ENCODE results near the gene GALNTL6. TPM values are rescaled to one million over a fixed set of nuclear protein-coding genes. Genes with fewer than 3 reads are reported as not detected.

Gene GALNTL6
- total RNA-seq, 1 donor from 2014 or later = 0.34 TPM

- no peak for DNase-seq
- no peaks in the 10 kb centered on the region for H3K27me3 Mint-ChIP-seq (ENCODE audit: unreplicated experiment)
- H3K4me3 Mint-ChIP-seq (ENCODE audit: unreplicated experiment) = no peak overlapping the region
- H3K27ac Mint-ChIP-seq (ENCODE audit: unreplicated experiment) = no peak overlapping the region
- H3K36me3 Mint-ChIP-seq (ENCODE audit: unreplicated experiment) = no peaks in the 10 kb centered on the region
- H3K9me3 Mint-ChIP-seq (ENCODE audit: unreplicated experiment) = no peaks in the 10 kb centered on the region
- TF ChIP-seq CTCF (IDR thresholded peaks at IDR 0.05; ENCODE audit: partially characterized antibody, unreplicated experiment) = no peak
- H3K4me1 Mint-ChIP-seq (ENCODE audit: low read depth, unreplicated experiment) = no peaks in the 10 kb centered on the region
These were observed 311.6 kb downstream of the GALNTL6 start for GRCh38 chr4:172124656-172125308.

DNA sequence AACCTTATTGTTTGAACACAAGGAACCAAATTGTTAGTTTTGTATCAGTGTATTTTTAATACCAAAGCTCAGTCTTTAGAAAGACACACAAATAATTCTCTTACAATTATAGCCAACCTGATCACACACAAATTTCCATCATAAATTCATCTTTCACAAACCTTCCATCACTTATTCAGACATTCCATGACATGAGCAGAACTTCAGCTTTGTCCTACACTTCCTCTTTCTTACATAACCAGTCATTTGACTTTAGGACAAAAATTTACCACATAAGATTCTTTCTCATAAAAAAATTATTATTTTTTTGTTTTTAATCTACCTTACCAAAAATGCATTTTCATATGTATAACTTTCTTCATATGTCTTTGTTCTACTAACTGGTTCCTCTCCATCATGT, 312.2 kb downstream of the GALNTL6 start:
- Mint-ChIP-seq H3K27ac (ENCODE audit: unreplicated experiment) (no peak overlapping the region), H3K36me3 (ENCODE audit: unreplicated experiment) (no peaks in the 10 kb centered on the region), H3K9me3 (ENCODE audit: unreplicated experiment) (no peaks in the 10 kb centered on the region), H3K4me3 (ENCODE audit: unreplicated experiment) (no peak overlapping the region), H3K27me3 (ENCODE audit: unreplicated experiment) (no peaks in the 10 kb centered on the region), H3K4me1 (ENCODE audit: low read depth, unreplicated experiment) (no peaks in the 10 kb centered on the region)
- TF ChIP-seq CTCF (IDR thresholded peaks at IDR 0.05; ENCODE audit: partially characterized antibody, unreplicated experiment) = no peak
- DNase-seq = no peak

DNA sequence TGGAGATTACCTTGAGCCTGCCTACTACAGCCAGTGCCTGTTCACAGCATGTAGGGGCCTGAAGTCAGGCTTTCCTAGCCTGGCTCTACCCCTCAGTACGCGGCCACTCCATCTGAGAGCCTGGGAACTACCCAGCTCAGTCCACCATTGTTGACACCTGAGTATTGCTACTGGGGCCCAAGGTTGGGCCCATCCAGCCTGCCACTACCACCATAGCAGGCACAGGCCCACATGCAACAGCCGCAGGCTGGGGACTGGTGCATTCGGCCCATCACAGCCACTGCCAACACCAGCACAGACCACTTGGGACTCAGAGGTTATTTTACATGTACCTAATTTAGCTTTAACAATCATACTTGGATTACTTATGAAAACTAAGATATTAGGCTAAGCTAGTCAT, 314.0 kb downstream of the GALNTL6 start:
- TF ChIP-seq CTCF (IDR thresholded peaks at IDR 0.05; ENCODE audit: partially characterized antibody, unreplicated experiment) = no peak
- no peak overlapping the region for H3K4me3 Mint-ChIP-seq (ENCODE audit: unreplicated experiment)

DNA sequence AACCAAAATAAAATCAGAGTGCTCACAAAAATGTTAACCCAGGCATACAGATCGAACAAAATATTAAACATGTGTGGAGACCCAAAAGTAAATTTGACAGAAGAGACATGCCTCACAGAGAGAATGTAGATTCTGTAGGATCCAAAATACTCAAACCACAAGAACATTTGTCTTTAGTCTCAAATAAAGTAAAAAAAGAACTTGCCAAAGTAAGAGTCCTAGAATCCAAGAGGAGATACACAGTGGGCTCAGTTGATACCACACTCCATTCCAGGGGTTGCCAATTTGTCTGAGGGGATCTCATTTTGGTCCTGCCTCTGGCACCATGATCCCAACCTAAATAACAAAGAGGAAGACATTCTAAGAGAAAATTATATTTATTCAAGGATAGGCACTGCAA, 316.4 kb downstream of the GALNTL6 start:
- no peak for DNase-seq
- Mint-ChIP-seq H3K27ac (ENCODE audit: unreplicated experiment) (no peak overlapping the region), H3K4me1 (ENCODE audit: low read depth, unreplicated experiment) (no peaks in the 10 kb centered on the region), H3K9me3 (ENCODE audit: unreplicated experiment) (no peaks in the 10 kb centered on the region), H3K27me3 (ENCODE audit: unreplicated experiment) (no peaks in the 10 kb centered on the region), H3K36me3 (ENCODE audit: unreplicated experiment) (no peaks in the 10 kb centered on the region), H3K4me3 (ENCODE audit: unreplicated experiment) (no peak overlapping the region)
- TF ChIP-seq CTCF (IDR thresholded peaks at IDR 0.05; ENCODE audit: partially characterized antibody, unreplicated experiment) = no peak

More for the DNA sequence above, 314.0 kb downstream of the GALNTL6 start:
- Mint-ChIP-seq H3K36me3 (ENCODE audit: unreplicated experiment) (no peaks in the 10 kb centered on the region), H3K27me3 (ENCODE audit: unreplicated experiment) (no peaks in the 10 kb centered on the region), H3K9me3 (ENCODE audit: unreplicated experiment) (no peaks in the 10 kb centered on the region), H3K4me1 (ENCODE audit: low read depth, unreplicated experiment) (no peaks in the 10 kb centered on the region), H3K27ac (ENCODE audit: unreplicated experiment) (no peak overlapping the region)
- no peak for DNase-seq

- no peak for DNase-seq
- Mint-ChIP-seq H3K4me3 (ENCODE audit: unreplicated experiment) (no peak overlapping the region), H3K4me1 (ENCODE audit: low read depth, unreplicated experiment) (no peaks in the 10 kb centered on the region), H3K9me3 (ENCODE audit: unreplicated experiment) (no peaks in the 10 kb centered on the region), H3K36me3 (ENCODE audit: unreplicated experiment) (no peaks in the 10 kb centered on the region), H3K27ac (ENCODE audit: unreplicated experiment) (no peak overlapping the region), H3K27me3 (ENCODE audit: unreplicated experiment) (no peaks in the 10 kb centered on the region)
- TF ChIP-seq CTCF (IDR thresholded peaks at IDR 0.05; ENCODE audit: partially characterized antibody, unreplicated experiment) = no peak
These were observed 321.3 kb downstream of the GALNTL6 start for GRCh38 chr4:172134521-172134920.

Data from glutamatergic neuron (in vitro differentiated cells).